Measurements from ENCODE around the gene DCST2.

Gene DCST2
- 1.9 to 2.0 reads per million in 2 donors for total RNA-seq

GRCh38 chr1:155033524-155033923, at the start of gene DCST2, which contains the start of gene DCST1:
DCST2 (minus strand) TSS chr1:155033781; CDS start chr1:155033701, 80 bp downstream.
DCST1 (plus strand) TSS chr1:155033824; CDS start chr1:155034037, 213 bp downstream.
- no peak for DNase-seq

- no peak for DNase-seq
These were observed 49.5 kb upstream of the DCST2 start for GRCh38 chr1:155083052-155083541.

GRCh38 chr1:155082301-155083051, 48.9 kb upstream of the DCST2 start:
- DNase-seq, result no peak

GRCh38 chr1:155081472-155082300, 48.1 kb upstream of the DCST2 start:
- peak in 1 of 5 experiments; percentile 43 for DNase-seq

GRCh38 chr1:155080312-155081228, 47.0 kb upstream of the DCST2 start:
- peak in 2 of 5 experiments; percentile 46 to 51 for DNase-seq

GRCh38 chr1:155079487-155080311, 46.1 kb upstream of the DCST2 start:
- DNase-seq, result no peak

- no peak for DNase-seq
These were observed 45.6 kb upstream of the DCST2 start for GRCh38 chr1:155079210-155079486.

- peak; percentile 44 to 62 (median 49) for DNase-seq
These were observed 45.1 kb upstream of the DCST2 start, which contains the start of gene EFNA3 for GRCh38 chr1:155078469-155079209. EFNA3 (plus strand) TSS chr1:155078837; CDS start chr1:155078942, 105 bp downstream.

- DNase-seq, result no peak
These were observed 44.3 kb upstream of the DCST2 start for GRCh38 chr1:155077758-155078445.

GRCh38 chr1:155077346-155077745, 43.8 kb upstream of the DCST2 start:
- DNase-seq, result no peak

- no peak for DNase-seq
These were observed 42.8 kb upstream of the DCST2 start for GRCh38 chr1:155076371-155076770.

GRCh38 chr1:155075535-155075934, 42.0 kb upstream of the DCST2 start:
- no peak for DNase-seq

- peak in 1 of 5 experiments; percentile 79 for DNase-seq
These were observed 40.0 kb upstream of the DCST2 start for GRCh38 chr1:155073377-155074242.

- DNase-seq, result no peak
These were observed 39.1 kb upstream of the DCST2 start for GRCh38 chr1:155072531-155073289.

- DNase-seq, result no peak
These were observed 38.1 kb upstream of the DCST2 start for GRCh38 chr1:155071701-155072100.

GRCh38 chr1:155070721-155071569, 37.4 kb upstream of the DCST2 start:
- peak; percentile 50 to 87 (median 69) for DNase-seq

GRCh38 chr1:155070158-155070621, 36.6 kb upstream of the DCST2 start:
- no peak for DNase-seq
